HG02870 (cell line): ENCODE data around the gene LPCAT1.
"Not testable (repeated sequence)": the region's sequence is repeated elsewhere in the genome, so short reads cannot be mapped to it uniquely, and the experiment has no call there.

Source experiments
- ATAC-seq: cut with Tn5 transposase; IDR thresholded peaks from one replicate; pipeline ENCODE4 v1.9.1; 2021; ENCODE audit warnings: mild to moderate bottlenecking, moderate library complexity; ENCODE audit not compliant: unreplicated experiment

The LPCAT1 gene

DNA sequence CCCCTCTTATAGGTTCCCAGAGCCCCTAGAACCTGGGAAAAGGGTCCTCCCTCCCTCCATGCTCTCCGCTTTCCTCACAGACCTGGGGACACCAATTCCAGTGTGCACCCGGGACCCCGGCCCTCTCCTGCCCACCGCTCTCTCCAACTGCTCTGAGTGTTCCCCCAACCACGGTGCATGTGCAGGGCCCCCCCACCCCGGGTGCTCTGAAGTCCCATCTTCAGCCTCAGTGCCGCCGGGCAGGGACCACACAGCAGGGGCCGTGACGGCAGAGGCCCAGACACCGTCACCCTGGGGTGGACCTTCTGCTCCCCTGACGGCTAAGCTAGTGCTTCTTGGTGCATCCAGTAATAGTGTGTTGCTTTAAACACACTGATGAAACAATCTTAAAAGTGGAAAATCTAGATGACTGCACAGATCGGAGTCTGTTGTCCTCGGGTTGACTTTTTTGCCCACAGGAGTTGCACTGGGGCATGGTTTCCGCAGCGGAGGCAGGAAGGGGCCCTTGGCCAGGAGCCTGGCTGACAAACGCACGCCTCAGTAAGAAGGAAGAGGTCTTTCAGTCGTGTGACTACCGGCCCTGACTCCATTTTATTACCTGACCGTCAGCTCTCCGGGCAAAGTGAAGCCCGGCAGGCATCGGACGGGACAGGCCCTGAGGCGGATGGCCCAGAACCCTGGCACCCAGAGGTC, 42.3 kb downstream of the LPCAT1 start:
- no peak for ATAC-seq

DNA sequence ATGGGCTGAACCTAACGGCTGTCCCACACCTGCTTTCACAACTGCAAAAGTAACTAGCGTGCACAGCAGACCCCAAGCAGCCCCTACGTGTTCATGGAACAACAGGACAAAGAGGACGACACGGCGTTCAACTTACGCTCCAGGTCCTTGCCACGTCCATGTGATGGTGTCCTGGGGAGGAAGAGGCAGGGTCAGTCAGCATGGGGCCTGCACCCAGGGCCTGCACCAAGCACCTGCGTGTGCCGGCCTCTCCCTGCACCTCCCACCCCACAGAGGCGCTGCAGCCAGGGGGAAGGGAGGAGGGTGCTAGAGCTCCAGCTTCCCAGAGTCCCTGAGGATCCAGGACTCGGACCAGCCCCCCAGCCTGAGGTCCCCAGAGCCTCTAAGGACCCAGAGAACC, 43.0 kb downstream of the LPCAT1 start:
- ATAC-seq: no peak

DNA sequence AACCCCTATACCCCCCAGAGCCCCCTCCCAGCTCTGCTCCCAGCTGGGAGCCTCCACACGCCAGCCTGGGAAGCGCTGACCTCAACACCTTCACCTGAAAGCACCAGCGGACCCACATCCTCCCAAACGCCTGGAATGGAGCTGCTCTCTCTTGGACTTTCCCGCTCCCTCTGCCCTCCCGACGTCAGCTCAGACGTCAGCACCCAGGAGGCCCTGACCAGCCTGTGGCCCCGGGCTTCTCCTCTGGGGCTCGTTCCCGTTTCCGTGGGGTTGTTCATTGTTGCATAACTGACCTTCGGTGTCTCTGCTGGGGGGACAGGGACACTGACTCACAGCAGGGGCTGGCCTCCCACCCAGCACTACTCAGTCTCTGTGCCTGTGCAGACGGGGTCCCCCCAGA, 43.5 kb downstream of the LPCAT1 start:
- ATAC-seq: no peak

DNA sequence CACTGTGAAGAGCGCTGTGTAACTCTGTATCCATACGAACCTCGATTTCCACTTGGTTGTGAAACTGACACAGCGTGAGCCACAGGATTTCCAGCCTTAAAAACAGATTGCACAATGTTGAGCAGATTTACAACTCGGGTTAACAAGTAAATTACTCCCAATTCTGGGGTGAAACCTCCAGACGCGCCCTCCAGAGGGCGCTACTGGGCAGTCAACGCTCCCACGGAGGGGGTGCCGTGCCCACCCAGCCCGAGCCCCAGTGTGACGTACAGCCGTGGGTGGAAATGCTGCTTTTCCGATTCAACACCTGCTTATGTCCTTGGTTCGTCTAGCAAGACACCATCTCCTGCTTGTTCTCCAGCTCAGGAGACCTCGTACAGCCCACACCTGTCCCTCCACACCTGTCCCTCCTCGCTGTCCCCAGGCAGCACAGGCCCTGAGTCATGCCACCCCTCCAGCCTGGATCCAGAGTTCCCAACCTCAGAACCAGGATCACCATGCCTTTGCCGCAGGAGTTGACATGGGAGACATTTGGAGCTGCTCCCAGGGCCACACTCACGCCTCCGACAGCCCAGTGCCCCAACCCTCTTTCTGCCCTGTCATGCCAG, 44.1 kb downstream of the LPCAT1 start:
- no peak for ATAC-seq

DNA sequence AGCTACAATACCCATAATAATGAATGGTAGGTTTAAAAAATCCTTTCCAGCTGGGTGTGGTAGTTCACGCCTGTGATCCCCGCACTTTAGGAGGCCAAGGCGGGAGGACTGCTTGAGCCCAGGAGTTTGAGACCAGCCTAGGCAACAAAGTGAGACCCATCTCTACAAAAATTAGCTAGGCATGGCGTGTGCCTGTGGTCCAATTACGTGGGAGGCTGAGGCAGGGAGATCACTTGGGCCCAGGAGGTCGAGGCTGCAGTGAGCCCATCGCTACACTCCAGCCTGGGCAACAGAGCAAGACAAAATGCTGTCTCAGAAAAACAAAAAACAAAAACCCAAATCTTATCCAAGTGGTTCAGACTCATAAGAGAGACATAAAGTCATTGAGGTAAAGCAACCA, 44.7 kb downstream of the LPCAT1 start:
- no peak for ATAC-seq

DNA sequence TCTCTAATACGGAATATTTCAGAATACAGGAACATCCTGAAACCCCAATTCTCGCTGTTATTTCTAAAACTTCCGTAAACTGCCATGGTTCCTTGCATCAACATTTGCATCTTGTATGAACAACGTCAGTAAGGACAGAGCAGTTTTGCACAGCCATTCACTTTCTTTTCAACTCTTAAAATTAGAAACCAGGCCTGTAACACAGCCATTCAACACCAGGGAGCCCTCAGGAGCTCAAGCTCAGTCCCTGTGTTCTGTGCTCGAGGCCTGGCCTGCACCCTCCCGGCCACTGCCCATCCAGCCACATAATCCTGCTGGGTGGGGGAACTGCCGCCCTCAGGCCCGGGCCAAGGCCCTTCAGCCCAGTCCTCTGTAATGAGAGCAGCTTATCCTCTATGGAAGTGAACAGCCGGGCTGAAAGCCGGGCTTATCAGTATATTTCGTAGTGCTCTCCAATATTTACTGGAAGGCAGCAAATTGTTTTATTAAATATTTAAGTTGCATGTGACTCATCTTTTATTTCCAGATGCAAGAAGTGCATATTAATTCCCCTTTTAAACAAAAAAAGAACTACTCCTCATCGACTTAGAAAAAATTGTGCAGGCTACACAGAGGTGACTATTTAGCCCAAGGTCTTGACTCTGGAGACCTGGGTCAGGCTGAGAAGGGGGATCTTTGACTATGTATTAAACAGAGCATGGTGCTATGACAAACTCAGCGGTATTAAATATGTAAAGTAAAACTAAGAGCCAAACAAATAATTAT, 45.3 kb downstream of the LPCAT1 start:
- no peak for ATAC-seq

DNA sequence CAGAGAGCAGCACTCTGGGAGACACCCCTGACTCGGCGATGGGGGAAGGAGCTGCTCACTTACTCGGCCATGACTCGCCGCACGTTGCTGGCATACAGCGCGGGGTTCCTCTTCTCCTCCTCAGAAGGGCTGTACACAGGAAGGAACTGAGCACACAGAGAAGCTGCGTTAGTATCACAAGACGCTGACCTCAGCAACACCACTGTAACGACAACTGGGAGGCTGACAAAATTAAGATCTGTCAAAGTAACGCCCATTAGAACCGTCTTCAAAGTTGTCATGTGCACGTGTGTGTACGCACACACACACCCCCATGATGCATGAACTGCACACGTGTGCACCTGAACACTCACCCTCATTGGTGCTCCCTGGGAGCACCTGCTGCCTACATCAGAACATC, 46.4 kb downstream of the LPCAT1 start:
- no peak for ATAC-seq

DNA sequence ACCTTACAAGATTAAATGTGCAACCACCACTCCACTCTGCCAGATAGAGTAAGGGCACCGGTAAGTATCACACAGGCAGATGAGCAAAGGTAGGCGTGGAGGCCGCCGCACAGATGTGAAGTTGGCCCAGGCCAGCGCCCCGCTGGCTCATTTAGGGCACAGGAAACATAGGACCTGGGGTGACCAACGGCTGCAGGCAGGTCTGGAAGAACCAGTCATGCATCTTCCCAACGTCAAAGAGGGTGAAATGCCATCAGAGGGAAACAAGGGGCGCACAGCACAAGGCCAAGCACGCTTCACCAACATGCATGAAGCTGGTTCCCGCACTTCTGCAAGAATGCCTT, 46.8 kb downstream of the LPCAT1 start:
- no peak for ATAC-seq

DNA sequence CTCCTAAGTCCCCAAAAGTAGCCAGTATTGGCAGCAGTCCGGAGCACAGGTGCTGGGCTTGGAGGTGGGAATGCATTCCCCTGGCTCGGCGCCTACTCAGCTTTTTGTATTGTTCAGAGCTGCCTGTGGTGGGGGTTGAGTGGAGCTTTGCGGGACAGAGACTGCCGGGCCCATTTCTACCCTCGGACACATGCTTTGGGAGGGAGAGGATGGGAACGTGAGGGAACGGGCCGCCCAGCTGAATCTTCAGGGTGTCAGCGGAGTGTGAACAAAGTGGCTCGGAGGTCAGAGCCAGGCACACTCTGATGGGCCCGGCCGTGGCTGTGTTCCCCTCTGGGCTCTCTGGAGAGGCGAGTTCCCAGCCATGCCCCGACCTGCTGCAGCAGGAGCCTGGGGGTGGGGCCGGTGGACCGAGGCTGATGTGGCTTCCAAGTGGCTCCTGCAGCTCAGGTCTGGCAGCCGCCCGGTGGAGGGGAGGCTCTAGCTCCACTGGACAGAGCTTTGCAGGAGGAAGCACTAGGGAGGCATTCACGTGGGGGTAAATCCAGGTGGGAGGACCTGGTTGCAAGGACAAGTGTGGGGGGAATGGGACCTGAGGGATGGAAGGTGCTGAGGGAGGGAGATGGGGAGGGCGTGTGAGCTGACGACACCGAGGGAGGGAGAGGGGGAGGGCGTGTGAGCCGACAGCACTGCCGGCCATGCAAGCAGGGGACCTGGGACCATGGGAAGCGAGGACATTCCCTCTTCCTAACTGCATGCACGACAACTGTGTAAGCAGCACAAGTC, 47.4 kb downstream of the LPCAT1 start:
- no peak for ATAC-seq

DNA sequence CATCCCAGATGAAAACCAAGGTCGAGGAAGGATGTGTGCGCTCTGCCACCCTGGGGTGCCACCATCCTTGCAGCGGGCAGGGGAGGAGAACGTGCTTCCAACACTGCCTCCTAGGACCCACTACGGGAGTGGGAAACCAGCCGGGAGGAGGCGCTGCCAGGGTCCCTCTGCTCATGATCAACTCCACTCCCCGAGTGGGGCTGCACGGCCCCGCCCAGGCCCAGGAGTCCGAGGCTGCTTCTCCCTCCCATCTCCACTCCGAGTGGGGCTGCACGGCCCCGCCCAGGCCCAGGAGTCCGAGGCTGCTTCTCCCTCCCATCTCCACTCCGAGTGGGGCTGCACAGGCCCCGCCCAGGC, 48.2 kb downstream of the LPCAT1 start:
- ATAC-seq: not testable (repeated sequence)

DNA sequence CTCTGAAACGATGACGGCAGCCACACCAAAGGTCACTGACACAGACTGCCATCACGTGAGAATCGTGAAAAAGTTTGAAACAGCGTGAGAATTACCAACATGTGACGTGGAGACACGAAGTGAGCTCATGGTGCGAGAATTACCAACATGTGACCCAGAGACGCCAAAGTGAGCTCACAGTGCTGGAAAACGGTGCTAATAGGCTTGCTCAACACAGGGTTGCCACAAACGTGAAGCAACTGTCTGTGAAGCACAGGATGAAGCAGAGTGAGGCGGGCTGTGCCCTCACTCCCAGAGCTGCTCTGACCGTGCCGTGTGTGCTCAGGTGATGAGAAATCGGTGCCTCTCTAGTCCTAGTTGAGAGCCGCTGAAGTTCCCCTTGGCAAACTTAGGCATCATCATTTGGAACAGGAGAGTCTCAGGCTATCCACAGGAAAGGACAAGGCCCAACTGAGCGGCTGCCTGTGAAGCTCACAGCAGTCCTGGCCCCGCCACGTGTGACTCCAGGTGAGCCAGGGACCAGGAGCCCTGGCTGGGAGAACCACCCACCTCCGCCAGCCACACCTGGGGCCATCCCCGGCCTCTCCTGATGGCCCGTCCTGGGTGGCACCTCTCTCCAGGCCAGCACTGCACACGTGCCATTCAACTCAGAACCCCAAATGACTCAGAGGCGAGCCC, 48.8 kb downstream of the LPCAT1 start:
- no peak for ATAC-seq

DNA sequence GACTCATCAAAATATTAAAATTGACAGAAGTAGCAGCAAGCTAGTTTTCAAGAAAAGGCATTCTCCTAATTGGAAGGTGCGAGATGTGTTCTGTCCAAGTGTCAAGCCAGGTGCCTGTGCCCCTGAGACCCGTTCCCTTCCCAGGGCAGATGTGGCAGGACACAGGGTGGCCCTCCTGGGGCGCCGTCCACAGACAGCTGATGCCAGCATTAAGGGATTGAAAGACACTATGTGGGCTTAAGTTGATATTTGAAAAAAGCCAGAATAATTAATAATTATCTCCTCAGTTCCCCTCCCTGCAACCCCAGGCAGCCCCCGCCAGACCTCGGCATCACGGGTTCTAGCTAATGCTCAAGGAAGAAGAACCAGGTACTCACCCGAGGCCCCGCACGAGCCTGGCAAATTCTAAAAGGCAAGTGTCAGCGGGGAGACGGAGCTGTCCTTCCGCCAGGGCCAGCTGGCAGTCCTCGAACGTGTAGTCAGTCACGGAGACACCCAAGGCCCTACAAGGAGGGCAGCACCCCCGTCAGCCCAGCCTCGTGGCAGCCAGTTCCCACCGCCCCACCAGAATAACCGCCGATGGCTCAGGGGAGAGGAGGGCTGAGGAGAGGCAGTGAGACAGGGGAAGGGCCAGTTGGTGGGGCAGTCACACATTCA, 49.4 kb downstream of the LPCAT1 start:
- ATAC-seq: no peak

DNA sequence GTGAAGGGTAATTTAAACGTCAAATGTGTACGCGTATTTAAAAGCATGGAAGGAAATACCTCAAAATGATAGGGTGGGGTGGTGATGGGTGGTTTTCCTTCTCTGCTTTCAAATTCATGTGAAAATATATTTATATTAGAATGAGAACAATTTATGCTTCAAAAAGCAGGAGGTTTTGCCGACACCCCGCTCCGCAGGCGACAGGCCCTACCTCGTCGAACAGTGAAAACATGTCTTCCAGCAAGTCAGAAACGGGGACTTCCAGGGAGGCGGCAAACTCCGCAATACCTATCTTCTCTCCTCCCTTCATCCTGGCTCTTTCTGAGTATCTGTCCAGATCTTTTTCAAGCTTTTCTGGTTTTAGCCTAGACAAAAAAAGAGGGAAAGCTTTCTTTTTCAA, 50.0 kb downstream of the LPCAT1 start:
- no peak for ATAC-seq

DNA sequence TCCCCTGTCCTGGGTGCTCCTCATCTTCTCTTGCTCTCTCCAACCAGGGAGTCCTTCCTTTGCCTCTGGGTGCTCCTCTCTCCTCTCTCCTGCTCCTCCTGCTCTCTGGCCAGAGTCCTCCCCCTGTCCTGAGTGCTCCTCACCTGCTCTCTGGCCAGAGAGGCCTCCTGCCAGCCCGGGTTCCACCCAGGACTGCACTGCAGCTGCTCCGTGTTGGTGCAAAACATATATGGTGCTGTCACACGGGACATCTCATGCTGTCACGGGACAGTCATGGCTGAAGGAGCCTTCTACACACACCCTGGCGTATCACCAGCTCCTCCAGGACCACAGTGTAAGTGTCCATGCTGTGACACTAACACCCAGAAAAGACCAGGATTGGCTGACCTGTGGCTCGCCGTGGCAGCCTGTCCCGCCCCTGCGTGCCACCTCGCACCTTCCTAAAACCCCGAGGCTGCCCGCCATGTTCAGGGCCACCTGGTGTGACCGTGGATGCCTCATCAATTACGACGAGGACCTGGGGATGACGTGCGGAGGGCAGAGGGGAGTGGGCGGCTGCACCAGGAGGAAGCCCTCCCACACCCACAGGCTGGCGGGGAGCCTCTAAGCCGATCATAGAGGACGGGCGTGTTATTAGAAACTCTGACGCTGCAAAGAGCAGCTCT, 50.7 kb downstream of the LPCAT1 start:
- ATAC-seq: no peak

DNA sequence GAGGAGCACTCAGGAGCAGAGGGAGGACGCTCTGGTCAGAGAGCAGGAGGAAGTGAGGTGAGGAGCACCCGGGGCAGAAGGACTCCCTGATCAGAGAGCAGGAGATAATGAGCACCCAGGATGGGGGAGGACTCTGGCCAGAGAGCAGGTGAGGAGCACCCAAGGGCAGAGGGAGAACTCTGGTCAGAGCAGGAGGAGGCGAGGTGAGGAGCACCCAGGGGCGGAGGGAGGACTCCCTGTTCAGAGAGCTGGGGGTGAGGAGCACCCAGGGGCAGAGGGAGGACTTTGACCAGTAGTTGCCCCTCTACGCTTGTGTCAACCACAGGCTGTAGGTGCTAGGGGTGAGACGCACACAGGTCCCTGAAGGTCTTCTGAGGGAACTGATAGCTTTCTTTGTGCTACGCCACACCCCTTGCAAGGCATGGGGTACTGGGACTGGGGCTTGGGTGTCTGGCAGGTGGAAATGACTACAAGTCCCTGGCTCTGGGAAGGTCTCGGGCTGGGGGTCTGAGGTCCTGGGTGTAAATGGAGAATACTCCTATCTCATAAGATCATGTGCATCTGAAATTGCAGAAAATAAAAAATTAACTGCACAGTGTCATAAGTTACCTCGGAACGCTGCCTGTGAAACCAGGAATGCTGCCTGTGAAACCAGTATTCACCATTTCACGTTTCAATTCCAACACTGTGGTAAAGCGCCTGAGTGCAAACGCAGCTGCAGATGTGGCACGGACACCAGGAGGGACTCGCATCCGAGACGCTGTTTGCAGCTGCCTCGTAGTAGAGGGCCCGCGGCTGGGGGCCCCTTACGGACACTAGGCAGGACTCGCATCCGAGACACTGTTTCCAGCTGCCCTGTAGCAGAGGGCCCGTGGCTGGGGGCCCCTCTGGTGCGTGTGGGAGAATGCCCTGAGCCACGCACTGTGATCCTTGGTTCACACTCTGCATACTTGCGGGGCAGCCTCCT, 51.5 kb downstream of the LPCAT1 start:
- ATAC-seq: no peak

DNA sequence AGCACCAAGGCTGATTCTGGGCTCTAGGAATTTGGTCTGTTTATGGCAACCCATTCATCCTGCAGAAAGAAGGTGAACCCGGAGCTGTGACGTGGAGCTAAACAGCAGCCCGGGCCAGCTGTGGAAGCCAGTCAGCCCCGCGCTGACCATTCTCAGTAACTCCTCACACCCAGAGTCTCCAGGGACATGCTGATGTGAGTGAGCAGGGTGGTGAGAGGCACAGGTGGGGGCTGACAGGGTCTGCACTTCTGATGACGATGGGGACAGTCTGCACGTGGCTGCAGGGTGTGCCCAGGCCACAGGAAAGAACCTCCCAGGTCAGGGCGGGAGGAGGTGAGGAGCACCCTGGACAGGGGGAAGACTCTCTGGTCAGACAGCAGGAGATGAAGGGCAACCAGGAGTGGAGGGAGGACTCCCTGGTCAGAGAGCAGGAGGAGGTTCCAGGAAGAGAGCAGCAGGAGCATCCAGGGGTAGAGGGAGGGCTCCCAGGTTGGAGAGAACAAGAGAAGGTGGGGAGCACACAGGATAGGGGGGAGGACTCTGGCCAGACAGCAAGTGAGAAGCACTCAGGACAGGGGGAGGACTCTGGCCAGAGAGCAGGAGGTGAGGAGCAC, 52.4 kb downstream of the LPCAT1 start:
- ATAC-seq: no peak

DNA sequence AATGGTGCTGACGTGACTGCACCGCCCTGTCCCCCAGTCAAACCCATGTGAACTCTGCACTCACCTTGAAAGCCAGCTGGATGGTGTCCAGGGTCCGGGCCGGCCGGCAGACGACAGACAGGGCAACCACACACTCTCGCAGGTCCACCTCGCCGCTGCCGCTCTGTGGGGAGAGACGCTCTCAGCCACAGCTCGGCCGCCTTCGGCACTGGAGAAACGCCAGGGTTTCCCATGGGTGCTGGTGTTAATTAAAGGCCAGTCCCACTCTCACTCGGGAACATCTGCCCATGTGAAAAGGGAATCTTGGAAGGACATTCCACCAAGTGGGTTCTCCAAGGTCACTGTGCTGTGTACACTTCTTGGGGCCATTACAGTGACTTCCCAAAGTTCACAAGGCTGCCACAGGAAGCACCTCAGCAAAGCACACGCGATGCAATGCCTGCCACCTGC, 53.0 kb downstream of the LPCAT1 start:
- no peak for ATAC-seq
